Fibroblast of villous mesenchyme (primary cell): ENCODE data around the gene PATJ. TPM values are rescaled to one million over a fixed set of nuclear protein-coding genes. Genes with fewer than 3 reads are reported as not detected.
"Not testable (repeated sequence)": the region's sequence is repeated elsewhere in the genome, so short reads cannot be mapped to it uniquely, and the experiment has no call there.

Experiments
- DNase-seq: peaks from one replicate; pipeline ENCODE4 v3.0.0-alpha.2; 2010; ENCODE audit warnings: low read depth
- H3K4me3 ChIP-seq: 2 replicates; pipeline ENCODE4 v1.5.1; 2011; ENCODE audit warnings: low read depth, mild to moderate bottlenecking, low read length
- total RNA-seq: library from RNA; depleted of rRNA; stranded (reverse); fragments of >200 nt; gene quantifications from 2 replicates; pipeline ENCODE4 v1.2.3, GENCODE V29; 2012
- TF ChIP-seq, protein P1 (sequence below): IDR thresholded peaks from 2 replicates; pipeline ENCODE4 v1.5.1; 2012; ENCODE audit warnings: low read depth, mild to moderate bottlenecking, low read length; ENCODE audit not compliant: insufficient read depth

Gene PATJ
- total RNA-seq, 1 donor: 9.5 TPM

- TF ChIP-seq, protein P1, sequence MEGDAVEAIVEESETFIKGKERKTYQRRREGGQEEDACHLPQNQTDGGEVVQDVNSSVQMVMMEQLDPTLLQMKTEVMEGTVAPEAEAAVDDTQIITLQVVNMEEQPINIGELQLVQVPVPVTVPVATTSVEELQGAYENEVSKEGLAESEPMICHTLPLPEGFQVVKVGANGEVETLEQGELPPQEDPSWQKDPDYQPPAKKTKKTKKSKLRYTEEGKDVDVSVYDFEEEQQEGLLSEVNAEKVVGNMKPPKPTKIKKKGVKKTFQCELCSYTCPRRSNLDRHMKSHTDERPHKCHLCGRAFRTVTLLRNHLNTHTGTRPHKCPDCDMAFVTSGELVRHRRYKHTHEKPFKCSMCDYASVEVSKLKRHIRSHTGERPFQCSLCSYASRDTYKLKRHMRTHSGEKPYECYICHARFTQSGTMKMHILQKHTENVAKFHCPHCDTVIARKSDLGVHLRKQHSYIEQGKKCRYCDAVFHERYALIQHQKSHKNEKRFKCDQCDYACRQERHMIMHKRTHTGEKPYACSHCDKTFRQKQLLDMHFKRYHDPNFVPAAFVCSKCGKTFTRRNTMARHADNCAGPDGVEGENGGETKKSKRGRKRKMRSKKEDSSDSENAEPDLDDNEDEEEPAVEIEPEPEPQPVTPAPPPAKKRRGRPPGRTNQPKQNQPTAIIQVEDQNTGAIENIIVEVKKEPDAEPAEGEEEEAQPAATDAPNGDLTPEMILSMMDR: no peak
- no peak overlapping the region for H3K4me3 ChIP-seq
- DNase-seq: no peak
Measured at GRCh38 chr1:61779231-61779630, 37.0 kb downstream of the PATJ start.

GRCh38 chr1:61781151-61781550 lies 38.9 kb downstream of the PATJ start:
- TF ChIP-seq, protein P1: no peak
- no peak overlapping the region for H3K4me3 ChIP-seq

GRCh38 chr1:61782771-61783170 lies 40.5 kb downstream of the PATJ start:
- no peak overlapping the region for H3K4me3 ChIP-seq
- TF ChIP-seq, protein P1: no peak
- no peak for DNase-seq

More at GRCh38 chr1:61781151-61781550, 38.9 kb downstream of the PATJ start:
- DNase-seq: no peak

DNA sequence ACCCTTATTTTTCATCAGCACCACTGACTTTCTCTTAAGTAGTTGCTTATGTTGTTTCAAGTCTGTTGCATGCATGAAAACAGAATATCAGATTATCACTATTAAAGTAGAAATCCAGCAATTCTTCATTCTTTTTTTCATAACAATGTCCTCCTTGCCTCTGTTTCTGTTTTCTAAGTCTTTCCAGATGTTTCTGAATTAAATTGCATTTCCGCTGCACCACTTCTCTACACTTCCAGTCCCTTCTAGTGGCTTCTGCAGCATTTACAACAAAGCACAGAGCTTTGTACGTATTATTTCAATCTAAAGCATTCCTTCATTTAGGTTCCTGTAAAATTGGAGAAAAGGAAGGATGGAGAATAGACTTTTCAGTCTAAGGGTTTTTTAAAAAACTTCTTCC lies 42.4 kb downstream of the PATJ start:
- TF ChIP-seq, protein P1: no peak
- DNase-seq: no peak
- H3K4me3 ChIP-seq: no peak overlapping the region

DNA sequence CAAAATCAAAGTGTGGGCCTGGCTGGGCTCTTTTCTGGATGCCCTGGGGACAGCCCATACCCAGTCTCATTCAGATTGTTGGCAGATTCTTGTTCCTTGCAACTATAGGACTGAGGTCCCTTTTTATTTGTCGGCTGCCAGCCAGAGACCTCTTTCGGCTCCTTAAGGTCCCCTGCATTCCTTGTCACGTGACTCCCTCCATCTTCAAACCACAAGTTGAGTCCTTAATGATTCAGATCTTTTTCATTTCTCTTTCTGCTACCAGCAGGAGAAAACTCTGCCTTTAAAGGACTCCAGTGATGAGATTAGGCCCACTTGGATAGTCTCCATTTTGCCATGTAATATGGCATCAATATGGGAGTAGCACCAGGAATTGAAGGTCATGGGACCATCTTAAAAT lies 48.6 kb downstream of the PATJ start:
- no peak for DNase-seq
- no peak overlapping the region for H3K4me3 ChIP-seq
- TF ChIP-seq, protein P1: no peak

- TF ChIP-seq, protein P1: no peak
Measured at GRCh38 chr1:61797045-61797755, 54.9 kb downstream of the PATJ start.

GRCh38 chr1:61801047-61801446 lies 58.8 kb downstream of the PATJ start:
- not testable (repeated sequence) for DNase-seq, H3K4me3 ChIP-seq

More at GRCh38 chr1:61797045-61797755, 54.9 kb downstream of the PATJ start:
- DNase-seq: no peak
- H3K4me3 ChIP-seq: no peak overlapping the region
